ENCODE data around the gene LDB2.

Gene LDB2

DNA sequence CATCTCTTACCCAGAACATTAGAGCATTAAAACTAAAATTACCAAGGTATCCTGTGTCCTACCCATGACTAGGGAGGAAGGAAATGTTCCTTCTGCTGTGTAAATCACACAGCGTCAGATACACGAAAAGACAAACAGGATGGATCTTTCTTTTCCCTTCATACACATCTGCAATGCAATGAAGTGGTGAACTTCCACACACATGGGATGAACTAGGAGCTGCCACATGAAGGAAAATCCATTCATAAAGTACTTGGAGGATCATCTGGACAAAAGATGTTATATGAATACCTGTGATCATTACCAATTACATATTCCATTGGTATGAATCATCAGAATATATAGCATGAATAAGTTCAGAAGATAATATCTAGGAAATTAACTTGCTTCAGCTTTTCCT lies 46.2 kb downstream of the LDB2 start:
- TF ChIP-seq, protein P1, sequence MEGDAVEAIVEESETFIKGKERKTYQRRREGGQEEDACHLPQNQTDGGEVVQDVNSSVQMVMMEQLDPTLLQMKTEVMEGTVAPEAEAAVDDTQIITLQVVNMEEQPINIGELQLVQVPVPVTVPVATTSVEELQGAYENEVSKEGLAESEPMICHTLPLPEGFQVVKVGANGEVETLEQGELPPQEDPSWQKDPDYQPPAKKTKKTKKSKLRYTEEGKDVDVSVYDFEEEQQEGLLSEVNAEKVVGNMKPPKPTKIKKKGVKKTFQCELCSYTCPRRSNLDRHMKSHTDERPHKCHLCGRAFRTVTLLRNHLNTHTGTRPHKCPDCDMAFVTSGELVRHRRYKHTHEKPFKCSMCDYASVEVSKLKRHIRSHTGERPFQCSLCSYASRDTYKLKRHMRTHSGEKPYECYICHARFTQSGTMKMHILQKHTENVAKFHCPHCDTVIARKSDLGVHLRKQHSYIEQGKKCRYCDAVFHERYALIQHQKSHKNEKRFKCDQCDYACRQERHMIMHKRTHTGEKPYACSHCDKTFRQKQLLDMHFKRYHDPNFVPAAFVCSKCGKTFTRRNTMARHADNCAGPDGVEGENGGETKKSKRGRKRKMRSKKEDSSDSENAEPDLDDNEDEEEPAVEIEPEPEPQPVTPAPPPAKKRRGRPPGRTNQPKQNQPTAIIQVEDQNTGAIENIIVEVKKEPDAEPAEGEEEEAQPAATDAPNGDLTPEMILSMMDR (IDR thresholded peaks at IDR 0.05; ENCODE audit: borderline replicate concordance, control extremely low read depth, extremely low read depth, insufficient read depth, missing control alignments) = no peak
- in situ Hi-C loops (cut with MboI; ENCODE audit: low sequenced_read_pairs, unreplicated experiment) = no loop called here
- DNase-seq (ENCODE audit: low spot score) = no peak

DNA sequence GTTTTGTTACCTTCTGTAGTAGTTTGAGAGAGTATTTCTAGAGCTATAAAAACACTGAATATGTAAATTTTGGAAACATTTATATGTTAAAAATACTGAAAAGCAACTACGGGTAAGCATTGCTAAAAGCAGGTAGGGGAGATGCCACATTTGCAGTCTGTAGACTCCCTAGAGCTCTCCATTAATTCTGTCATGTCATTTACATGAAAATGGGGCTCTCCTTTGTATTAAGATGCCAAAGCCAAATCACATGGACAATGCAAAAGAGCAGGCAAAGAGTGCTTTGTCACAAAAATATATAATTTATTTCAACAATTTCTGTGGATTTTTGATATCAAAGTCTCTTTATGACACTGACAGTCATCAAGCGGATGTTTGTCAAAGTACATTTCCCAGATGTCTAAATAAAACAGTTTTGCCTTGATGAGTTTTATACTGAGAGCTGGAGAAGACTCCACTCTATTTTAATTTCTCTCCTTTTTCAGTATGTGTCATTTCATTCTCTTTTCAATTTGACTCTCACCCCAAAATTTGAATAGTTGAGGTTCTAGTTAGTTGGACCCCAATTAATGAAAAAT lies 51.8 kb downstream of the LDB2 start:
- TF ChIP-seq, protein P1 (IDR thresholded peaks at IDR 0.05; ENCODE audit: borderline replicate concordance, control extremely low read depth, extremely low read depth, insufficient read depth, missing control alignments) = no peak
- in situ Hi-C loops (cut with MboI; ENCODE audit: low sequenced_read_pairs, unreplicated experiment) = no loop called here
- DNase-seq (ENCODE audit: low spot score) = no peak

DNA sequence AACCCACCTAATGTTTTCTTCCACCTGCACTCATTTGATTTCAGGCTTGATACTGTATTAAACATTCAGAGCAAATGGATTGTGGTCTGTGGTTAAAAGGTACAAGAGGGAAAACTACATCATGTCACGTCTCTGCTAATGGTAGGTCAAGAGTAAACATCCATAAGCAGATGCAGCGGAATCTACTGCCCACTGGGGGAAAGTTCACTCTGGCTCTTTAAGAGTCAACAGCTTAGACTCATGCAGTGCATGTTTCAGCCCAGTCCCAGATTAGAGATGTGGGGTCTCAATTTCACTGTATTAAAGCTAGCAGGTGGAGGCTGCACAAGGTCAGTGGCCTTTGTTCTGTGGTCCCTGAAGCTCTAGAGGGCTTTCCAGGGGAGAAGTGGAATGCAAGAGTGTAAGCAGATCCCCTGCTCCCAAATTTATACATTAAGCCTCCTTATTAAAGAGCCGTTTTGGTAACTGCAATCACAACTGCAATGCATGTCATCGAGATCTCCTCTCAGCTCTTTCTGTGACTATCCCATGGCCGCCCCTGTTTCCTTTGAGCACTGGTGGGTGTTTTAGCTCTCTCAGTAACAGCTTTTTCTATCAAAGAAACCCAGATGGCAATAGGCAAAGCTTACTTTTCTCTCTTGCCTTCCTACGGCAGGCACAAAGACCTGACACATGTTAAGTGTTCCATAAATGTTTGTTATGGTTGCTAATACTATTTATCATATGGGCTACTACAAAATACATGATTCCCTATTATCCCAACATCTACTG lies 53.4 kb downstream of the LDB2 start:
- in situ Hi-C loops (cut with MboI; ENCODE audit: low sequenced_read_pairs, unreplicated experiment) = no loop called here
- TF ChIP-seq, protein P1 (IDR thresholded peaks at IDR 0.05; ENCODE audit: borderline replicate concordance, control extremely low read depth, extremely low read depth, insufficient read depth, missing control alignments) = no peak
- DNase-seq (ENCODE audit: low spot score) = no peak

DNA sequence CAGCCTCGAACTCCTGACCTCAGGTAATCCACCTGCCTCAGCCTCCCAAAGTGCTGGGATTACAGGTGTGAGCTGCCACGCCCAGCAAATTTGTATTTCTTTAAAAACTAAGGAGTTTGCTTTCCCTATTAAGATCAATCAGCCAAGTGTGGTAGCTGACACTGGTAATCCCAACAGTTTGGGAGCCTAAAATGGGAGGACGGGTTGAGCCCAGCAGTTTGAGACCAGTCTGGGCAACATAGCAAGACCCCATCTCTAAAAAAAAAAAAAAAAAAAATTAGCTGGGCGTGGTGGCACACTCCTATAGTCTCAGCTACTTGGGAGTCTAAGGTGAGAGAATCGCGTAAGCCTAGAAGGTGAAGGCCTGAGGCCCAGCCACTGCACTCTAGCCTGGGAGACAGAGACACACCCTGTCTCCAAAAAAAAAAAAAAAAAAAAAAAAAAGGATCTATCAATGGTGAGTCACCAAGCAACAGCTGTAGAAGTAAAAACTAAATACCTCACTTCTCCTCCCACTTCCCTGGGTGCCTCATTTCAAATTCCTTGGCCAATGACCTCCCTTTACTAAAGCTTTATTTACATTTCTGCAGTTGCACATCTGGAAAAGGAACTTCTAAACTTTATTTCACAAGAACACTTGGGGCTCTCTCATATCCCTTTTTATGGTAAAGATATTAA lies 54.5 kb downstream of the LDB2 start:
- in situ Hi-C loops (cut with MboI; ENCODE audit: low sequenced_read_pairs, unreplicated experiment) = no loop called here
- TF ChIP-seq, protein P1 (IDR thresholded peaks at IDR 0.05; ENCODE audit: borderline replicate concordance, control extremely low read depth, extremely low read depth, insufficient read depth, missing control alignments) = no peak
- DNase-seq (ENCODE audit: low spot score) = no peak

DNA sequence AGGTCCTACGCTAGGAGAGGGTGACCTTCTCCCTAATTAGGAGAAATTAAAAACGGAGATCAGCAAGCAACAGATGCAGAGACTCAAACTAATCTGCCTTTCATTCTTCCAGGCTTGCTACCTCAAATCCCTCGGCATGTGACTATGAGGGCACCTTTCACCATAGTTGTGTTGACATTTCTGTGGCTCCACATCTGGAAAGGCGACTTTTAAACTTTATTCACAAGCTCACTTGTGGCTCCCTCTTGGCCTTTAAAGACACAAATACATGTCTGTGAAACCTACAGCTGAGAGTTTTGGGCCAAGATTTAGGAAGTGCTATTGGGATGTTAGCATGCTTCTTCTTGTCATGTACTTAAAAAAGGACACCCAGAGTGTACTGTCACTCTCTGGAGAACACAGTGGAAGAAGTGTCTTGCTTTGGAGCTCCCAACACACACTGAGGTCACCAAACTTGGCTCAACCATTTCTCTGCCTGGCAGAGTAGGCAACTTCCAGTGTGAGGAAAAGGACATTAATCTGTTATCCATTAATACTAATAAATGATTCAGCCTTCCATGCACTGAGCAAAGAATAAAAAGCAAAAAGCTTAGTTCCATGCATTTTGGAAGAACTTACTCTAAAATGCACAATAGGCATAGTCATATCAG lies 60.1 kb downstream of the LDB2 start:
- DNase-seq (ENCODE audit: low spot score) = no peak
- TF ChIP-seq, protein P1 (IDR thresholded peaks at IDR 0.05; ENCODE audit: borderline replicate concordance, control extremely low read depth, extremely low read depth, insufficient read depth, missing control alignments) = no peak
- in situ Hi-C loops (cut with MboI; ENCODE audit: low sequenced_read_pairs, unreplicated experiment) = no loop called here

DNA sequence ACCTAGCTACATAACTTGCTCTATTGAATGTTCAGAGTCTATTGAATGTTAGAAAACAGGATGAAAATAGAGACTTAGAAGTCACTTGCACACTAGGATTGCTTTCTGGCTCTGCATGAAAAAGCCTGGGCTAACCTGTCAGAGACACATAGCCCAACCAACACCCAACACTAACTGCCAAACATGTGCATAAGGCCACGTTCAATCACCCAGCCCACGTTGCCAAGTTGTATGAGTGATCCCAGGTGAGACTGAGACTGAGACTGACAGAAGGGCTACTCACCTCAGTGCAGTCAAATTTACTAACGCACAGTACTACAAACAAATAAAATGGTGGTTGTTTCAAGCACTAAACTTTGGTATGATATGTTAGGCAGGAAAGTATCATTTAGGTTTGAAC lies 61.0 kb downstream of the LDB2 start:
- no peak for DNase-seq (ENCODE audit: low spot score)
- in situ Hi-C loops (cut with MboI; ENCODE audit: low sequenced_read_pairs, unreplicated experiment) = no loop called here
- TF ChIP-seq, protein P1 (IDR thresholded peaks at IDR 0.05; ENCODE audit: borderline replicate concordance, control extremely low read depth, extremely low read depth, insufficient read depth, missing control alignments) = no peak

Measured in GM13976 (cell line).